Mononuclear cell (primary cell): ENCODE results near the gene PUS3. TPM values are rescaled to one million over a fixed set of nuclear protein-coding genes. Genes with fewer than 3 reads are reported as not detected.
"Not testable (repeated sequence)": the region's sequence is repeated elsewhere in the genome, so short reads cannot be mapped to it uniquely, and the experiment has no call there.

ENCODE experiments used
- H3K27me3 ChIP-seq: 2 replicates; pipeline ENCODE4 v1.6.0; 2011; ENCODE audit warnings: low read length, control low read depth; ENCODE audit not compliant: insufficient read depth
- H3K4me1 ChIP-seq: 2 replicates; pipeline ENCODE4 v1.5.1; 2011; ENCODE audit warnings: mild to moderate bottlenecking, low read length, control low read depth; ENCODE audit not compliant: insufficient read depth
- H3K4me3 ChIP-seq: 2 replicates; pipeline ENCODE4 v1.5.1; 2011; ENCODE audit warnings: mild to moderate bottlenecking, low read length, moderate library complexity
- H3K9me3 ChIP-seq: 2 replicates; pipeline ENCODE4 v1.5.1; 2011; ENCODE audit warnings: low read depth, mild to moderate bottlenecking, control low read depth, low read length
- total RNA-seq: library from RNA; depleted of rRNA; stranded (reverse); fragments of >200 nt; gene quantifications from one replicate; pipeline ENCODE4 v1.2.3, GENCODE V29; 2012

The PUS3 gene
- total RNA-seq, 1 donor = 5.8 TPM

DNA sequence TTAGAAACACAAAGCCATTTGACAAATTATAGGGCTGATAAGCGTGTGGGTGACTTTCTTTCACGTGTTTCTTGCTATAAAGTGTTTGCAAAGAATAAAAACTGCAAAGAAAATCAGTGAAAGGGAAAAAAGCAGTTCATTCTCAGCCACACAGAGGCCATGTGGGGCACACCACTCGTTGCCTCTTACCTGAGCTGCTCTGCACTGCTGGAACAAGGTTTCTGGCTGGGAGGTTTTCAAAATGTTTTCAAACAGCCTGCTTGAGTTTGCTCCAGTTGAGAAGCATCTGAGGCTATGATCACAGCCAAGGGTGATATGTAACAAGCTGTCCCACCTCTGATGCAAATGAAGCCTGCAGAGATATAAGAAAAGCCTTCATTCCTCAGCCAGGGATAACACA, 28.1 kb upstream of the PUS3 start:
- no peaks in the 10 kb centered on the region for H3K9me3 ChIP-seq
- H3K4me3 ChIP-seq = no peak overlapping the region

DNA sequence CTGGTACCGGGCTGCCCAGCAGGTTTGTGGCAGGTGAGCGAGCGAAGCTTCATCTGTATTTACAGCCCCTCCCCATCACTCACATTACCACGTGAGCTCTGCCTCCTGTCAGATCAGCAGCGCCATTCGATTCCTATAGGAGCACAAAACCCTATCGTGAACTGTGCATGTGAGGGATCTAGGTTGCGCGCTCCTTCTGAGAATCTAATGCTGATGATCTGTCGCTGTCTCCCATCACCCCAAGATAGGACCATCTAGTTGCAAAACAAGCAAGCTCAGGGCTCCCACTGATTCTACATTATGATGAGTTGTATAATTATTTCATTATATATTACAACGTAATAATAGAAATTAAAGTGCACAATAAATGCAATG, 27.1 kb upstream of the PUS3 start:
- H3K4me1 ChIP-seq = peaks cover 6% of the 10 kb centered on the region
- no peaks in the 10 kb centered on the region for H3K9me3 ChIP-seq
- no peak overlapping the region for H3K4me3 ChIP-seq
- H3K27me3 ChIP-seq = no peaks in the 10 kb centered on the region

More for the DNA sequence above, 28.1 kb upstream of the PUS3 start:
- no peaks in the 10 kb centered on the region for H3K27me3 ChIP-seq
- H3K4me1 ChIP-seq = peaks cover 6% of the 10 kb centered on the region

DNA sequence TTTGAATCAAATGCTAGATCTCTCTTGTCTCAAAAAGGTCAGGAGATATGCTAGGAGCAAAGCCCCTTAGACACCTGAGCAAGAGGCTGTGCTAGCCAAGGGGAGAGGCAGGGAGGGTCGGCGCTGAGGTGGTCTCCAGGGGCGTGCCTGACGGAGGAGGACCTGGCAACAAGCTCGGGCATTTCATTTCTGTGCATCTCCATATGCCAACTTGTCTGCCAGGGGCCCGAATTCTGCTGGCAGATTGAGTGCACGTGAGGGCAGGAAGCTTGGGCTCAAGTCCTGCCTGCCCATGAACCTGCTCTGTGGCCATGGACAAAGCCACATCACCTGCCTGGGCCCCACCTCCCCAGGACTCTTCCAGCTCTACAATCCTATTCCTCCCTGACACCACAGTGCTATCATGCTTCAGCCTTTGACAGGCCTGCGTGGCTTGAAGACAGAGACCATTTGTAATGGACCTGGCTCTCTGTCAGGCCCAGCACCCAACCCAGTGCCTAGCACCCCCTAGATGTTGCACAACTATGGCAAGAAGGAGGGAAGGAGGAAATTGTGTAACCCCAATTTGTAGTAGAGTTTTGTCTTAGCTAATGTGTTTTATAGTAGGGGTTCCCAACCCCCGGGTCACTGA, 26.6 kb upstream of the PUS3 start:
- Histone ChIP-seq H3K9me3 (no peaks in the 10 kb centered on the region), H3K27me3 (no peaks in the 10 kb centered on the region), H3K4me1 (peaks cover 6% of the 10 kb centered on the region), H3K4me3 (no peak overlapping the region)

DNA sequence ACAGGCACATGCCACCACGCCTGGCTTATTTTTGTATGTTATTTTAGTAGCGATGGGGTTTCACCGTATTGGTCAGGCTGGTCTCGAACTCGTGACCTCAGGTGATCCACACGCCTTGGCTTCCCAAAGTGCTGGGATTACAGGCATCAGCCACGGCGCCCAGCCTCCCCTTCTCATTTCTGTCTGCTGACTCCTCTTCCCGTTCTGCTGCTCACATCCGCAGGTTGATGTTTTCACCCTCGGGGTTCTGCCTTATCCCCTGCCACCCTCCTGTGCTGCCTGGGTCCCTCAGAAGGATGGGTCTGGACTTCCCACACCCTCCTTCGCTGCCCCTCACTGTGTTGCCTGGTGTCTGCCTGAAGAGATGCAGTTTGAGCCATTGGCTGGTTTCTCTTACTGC, 23.7 kb upstream of the PUS3 start:
- H3K4me1 ChIP-seq = peaks cover 6% of the 10 kb centered on the region
- H3K27me3 ChIP-seq = no peaks in the 10 kb centered on the region
- H3K9me3 ChIP-seq = no peaks in the 10 kb centered on the region
- H3K4me3 ChIP-seq = no peak overlapping the region

DNA sequence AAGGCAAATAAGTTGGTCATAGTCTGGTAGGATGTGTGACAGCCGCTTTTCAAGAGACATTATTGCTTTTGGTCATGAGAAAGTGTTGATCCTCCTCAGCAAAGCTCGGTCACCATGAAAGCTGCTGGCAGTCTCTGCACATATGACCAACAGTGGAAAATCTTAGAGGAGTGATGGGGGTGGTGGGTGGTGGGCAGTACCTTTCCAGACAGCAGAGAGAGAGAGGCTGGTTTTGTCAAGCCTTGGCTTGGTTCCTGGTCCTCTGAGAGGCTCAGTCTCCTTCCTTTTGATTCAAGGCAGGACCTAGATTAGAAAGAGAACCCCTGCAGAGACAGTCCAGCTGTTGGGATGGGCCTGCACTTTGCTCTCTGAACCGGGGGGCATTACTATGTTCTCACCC, 22.8 kb upstream of the PUS3 start:
- Histone ChIP-seq H3K4me1 (peaks cover 6% of the 10 kb centered on the region), H3K4me3 (no peak overlapping the region), H3K9me3 (no peaks in the 10 kb centered on the region), H3K27me3 (no peaks in the 10 kb centered on the region)

DNA sequence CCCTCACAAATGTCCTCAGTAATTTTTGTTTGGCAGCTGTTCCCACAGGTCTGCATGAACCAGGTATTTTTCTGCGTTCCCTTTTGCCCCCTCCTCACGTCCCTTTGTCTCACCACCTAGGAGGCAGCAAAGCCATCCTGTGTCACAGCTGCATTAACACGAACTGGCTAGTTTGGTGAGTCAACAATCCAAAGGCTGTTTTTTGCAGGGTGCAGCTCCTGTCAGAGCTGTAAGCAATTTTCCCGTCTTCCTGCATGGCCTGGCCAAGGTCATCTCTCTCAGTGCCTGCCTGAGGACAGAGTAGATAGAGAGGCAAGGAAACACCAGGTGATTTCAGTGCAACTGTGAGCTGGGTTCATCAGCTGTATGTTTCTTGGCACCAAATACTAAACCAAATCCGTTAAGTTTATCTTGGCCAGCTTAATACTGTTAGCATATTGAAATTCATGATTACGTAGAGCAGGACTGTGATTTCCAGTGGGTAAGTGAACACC, 22.3 kb upstream of the PUS3 start:
- no peaks in the 10 kb centered on the region for H3K27me3 ChIP-seq
- peaks cover 6% of the 10 kb centered on the region for H3K4me1 ChIP-seq
- H3K9me3 ChIP-seq = no peaks in the 10 kb centered on the region
- H3K4me3 ChIP-seq = no peak overlapping the region

DNA sequence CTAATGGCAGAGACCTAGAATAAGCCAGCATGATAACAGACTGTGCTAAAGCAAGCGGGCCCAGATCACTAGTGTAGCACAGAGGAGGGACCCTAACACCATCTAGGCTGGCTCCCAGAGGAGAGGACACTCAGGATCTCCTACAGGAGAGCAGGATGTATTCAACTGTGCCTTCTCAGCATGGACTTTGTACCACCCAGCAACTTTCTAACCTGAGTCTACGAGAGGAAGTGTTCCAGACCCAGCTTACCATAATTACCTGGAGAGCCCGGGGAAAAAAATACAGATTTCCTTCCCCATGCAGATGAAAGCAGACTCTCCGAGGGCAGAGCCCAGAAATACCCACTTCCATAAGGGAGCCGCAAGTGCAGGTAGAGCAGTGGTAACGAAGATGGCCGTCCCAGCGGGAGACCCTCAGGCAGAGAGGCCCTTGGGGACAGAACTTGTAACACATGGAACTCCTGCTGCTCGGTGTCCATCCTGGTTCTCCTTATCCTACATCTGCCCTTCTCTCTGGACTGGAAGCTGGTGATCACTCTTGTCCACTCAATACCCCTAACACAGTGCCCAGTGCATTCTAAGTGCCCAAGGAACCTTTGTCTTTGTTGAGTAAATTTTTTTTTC, 21.5 kb upstream of the PUS3 start:
- H3K4me3 ChIP-seq = no peak overlapping the region
- H3K27me3 ChIP-seq = no peaks in the 10 kb centered on the region
- H3K9me3 ChIP-seq = no peaks in the 10 kb centered on the region
- peaks cover under 1% of the 10 kb centered on the region for H3K4me1 ChIP-seq

DNA sequence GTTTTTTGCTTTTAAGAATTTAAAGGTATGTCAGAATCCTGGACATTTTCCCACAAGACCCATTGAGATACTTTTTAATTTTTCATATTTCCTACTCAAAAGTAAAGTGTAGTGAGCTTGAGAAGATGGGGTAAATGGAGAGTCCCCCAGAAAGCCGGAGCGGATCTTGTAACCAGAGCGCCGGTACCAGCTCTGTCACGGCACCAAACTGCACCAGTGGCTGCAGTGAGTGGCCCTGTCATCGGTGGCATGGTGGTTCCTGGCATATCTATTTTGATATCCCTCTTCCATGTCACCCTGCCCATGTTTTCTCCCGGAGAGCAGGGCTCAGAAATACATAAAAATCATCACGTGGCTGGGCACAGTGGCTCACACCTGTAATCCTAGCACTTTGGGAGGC, 20.6 kb upstream of the PUS3 start:
- no peaks in the 10 kb centered on the region for H3K4me1 ChIP-seq
- H3K9me3 ChIP-seq = no peaks in the 10 kb centered on the region
- H3K27me3 ChIP-seq = no peaks in the 10 kb centered on the region
- H3K4me3 ChIP-seq = no peak overlapping the region

DNA sequence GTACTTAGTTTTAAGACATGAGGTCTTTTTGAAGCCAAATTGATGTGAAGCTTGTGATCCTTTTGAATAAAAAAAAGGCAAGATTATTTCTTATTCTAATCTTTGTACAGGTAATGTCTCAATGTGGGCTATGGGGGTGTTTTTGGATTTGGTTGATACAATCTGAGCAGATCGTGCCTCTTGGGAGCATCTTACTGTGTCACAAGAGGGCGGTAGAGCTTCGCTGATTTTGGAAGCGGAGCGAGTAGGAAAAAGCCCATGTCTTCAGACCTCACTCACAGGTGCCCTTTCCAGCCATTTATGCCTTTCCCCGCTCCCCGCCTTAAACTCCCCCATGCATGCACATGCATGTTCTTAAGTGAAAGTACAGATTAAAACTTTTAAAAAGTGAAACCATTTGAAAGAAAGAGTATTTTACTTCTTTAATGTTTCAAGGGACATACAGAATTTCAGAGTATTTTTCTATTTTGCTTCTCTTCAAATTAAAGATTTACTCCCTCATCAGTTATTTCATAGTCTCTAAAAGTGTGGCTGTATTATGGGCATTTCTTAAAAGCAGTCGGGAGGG, 20.1 kb upstream of the PUS3 start:
- H3K9me3 ChIP-seq = no peaks in the 10 kb centered on the region
- no peaks in the 10 kb centered on the region for H3K4me1 ChIP-seq
- H3K27me3 ChIP-seq = no peaks in the 10 kb centered on the region
- H3K4me3 ChIP-seq = no peak overlapping the region

DNA sequence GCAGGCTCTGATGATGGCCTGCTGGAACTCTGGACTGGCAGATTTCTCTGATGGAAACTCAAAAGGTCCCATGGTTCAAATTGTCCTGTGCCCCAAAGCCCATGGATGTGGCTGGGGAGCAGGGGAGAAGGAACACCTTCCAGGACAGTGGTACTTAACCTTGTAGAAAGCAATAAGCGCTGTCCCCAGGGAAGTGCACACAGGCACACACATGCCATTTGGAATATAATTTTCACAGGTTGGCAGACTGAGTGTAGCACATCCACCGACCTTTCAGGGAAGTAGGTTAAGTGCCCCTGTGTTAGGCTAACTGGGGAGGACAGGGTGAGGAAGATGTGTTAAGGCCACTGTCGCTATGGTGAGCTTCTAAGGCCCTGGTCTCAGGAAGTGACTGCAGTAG, 19.1 kb upstream of the PUS3 start:
- Histone ChIP-seq H3K4me1 (no peaks in the 10 kb centered on the region), H3K9me3 (no peaks in the 10 kb centered on the region), H3K4me3 (no peak overlapping the region), H3K27me3 (no peaks in the 10 kb centered on the region)

DNA sequence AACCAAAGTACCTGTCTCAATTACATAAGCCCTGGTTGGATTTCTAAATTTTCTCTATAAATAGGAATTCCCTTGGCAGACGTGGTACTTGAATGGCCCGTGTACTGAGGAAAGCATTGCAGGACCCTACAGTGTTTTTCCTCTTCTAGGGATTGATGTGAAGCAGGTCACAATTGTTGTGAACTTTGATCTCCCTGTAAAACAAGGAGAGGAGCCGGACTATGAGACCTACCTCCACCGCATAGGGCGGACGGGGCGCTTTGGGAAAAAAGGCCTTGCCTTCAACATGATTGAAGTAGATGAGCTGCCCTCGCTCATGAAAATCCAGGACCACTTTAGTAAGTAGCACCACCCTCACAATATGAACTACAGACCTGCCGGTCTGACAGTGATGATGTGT, 18.0 kb upstream of the PUS3 start:
- Histone ChIP-seq H3K9me3 (no peaks in the 10 kb centered on the region), H3K27me3 (no peaks in the 10 kb centered on the region), H3K4me1 (no peaks in the 10 kb centered on the region), H3K4me3 (no peak overlapping the region)

DNA sequence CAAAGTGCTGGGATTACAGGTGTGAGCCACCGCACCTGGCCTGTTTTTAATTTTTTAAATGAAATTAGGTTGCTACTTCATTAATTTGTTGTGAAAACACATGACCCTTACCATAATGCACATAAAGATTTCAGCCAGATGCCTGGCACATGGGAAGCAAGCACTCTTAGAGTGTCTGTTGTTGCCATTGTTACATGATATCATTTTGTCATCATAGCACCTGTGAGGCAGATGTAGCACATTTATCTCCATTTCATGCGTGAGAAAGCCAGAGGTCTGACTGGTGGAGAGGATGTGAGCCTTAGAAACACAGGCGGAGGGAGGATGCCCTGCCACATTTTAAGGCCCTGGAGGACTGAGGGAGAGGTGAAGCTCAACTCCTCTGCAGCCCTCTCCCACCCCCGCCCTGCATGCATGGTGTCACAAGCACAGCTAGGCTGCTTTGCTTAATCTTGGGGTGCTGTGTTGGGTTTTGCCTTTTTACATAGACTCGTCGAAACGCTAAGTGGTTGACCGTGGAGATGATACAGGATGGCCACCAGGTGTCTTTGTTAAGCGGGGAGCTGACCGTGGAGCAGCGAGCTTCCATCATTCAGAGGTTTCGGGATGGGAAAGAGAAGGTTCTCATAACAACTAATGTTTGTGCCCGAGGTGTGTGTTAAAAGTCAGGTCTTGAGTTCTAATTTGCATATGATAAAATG, 15.3 kb upstream of the PUS3 start:
- no peaks in the 10 kb centered on the region for H3K4me1 ChIP-seq
- no peaks in the 10 kb centered on the region for H3K9me3 ChIP-seq
- H3K27me3 ChIP-seq = peaks cover 4% of the 10 kb centered on the region
- no peak overlapping the region for H3K4me3 ChIP-seq

DNA sequence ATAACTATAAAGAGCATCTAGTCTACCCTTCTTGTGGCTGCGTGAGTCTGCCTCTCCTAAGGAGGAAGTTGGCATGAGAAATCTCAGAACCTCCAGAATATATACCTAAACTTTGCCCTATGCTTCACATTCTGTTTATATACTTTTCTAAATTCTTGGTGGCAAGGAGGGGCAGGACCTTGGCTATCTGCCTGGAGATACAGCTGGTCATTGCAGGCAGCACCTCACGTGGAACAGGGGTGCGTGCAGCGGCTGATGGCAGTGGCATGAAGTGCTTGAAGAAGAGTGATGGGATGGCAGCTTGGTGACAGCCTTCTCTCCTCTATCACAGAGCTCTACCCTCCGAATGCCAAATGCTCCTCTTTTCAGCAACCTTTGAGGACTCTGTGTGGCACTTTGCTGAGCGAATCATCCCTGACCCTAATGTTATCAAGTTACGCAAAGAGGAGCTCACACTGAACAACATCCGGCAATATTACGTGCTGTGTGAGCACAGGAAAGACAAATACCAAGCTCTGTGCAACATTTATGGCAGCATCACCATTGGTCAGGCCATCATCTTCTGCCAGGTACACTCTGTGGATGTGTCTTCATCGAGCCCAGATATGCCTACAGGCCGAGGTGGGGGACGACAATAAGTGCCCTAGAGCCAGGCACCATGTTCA, 13.8 kb upstream of the PUS3 start:
- Histone ChIP-seq H3K9me3 (no peaks in the 10 kb centered on the region), H3K4me1 (no peaks in the 10 kb centered on the region), H3K4me3 (no peak overlapping the region), H3K27me3 (peaks cover 7% of the 10 kb centered on the region)

DNA sequence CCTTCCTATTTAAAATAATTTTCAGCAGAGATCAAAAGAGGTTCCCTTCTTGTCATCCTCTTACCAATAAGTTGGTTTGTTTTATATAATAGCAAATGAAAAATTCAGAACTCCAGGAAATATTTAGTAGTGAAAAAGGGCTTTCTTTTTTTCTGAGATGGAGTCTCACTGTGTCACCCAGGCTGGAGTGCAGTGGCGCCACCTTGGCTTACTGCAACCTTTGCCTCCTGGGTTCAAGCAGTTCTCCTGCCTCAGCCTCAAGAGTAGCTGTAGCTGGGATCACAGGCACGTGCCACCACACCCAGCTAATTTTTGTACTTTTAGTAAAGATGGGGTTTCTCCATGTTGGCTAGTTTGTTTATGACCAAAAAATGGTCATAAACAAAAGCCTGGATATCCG, 11.6 kb upstream of the PUS3 start:
- not testable (repeated sequence) for H3K9me3 ChIP-seq, H3K4me1 ChIP-seq, H3K27me3 ChIP-seq, H3K4me3 ChIP-seq

DNA sequence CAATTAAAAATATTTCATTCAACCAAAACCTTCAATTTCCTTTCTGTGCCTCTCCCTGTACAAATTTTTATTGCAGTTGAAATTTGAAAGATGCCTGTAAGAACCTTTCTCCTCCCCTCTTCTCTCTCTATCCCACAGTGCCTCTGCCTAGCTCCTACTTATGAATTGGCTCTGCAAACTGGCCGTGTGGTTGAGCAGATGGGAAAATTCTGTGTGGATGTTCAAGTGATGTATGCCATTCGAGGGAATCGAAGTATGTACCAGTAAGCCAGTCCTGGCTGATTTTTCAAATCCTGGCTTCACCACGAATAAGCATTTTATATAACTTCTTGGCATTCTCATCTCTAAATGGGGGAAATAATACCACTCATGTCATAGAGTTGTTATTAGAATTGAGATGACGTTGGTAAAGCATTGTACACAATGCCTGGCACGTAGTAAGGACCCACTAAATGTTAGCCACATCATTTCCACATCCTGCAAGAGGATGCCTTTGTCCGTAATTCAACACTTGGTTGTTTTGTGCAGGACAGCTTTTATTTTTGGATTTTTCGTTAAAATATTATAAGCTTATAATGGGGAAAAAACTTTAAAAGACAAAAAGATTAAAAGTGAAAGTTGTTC, 7.3 kb upstream of the PUS3 start:
- Histone ChIP-seq H3K27me3 (peaks cover 20% of the 10 kb centered on the region), H3K4me1 (no peaks in the 10 kb centered on the region), H3K4me3 (no peak overlapping the region), H3K9me3 (no peaks in the 10 kb centered on the region)
